AG04449 (cell line): Measurements from ENCODE around the gene ACP4.

Experiments
- CTCF ChIA-PET: fragments of 350-600 bp; formaldehyde crosslinking; extraction: SDS; loops from one replicate; lab custom pipeline; 2021; ENCODE audit warnings: antibody characterized with exemption; lab: Yijun Ruan, JAX
- POLR2A ChIA-PET: fragments of 400-600, 350-600 bp; formaldehyde crosslinking; extraction: SDS; loops from one replicate; lab custom pipeline; 2020; ENCODE audit warnings: antibody characterized with exemption, inconsistent platforms; lab: Yijun Ruan, JAX
- DNase-seq: peaks from one replicate; pipeline ENCODE4 v3.0.0-alpha.2; 2010; ENCODE audit warnings: low read depth, low spot score
- H3K4me3 ChIP-seq: 2 replicates; pipeline ENCODE4 v1.5.1; 2011; ENCODE audit warnings: low read depth, mild to moderate bottlenecking, control low read depth, low read length
- TF ChIP-seq, protein P1 (sequence below): IDR thresholded peaks from one replicate; pipeline ENCODE4 v1.5.1; 2011; ENCODE audit warnings: mild to moderate bottlenecking, moderate library complexity, low read length, control low read depth, inconsistent platforms; ENCODE audit not compliant: insufficient read depth; ENCODE audit errors: missing control alignments

The ACP4 gene

DNA sequence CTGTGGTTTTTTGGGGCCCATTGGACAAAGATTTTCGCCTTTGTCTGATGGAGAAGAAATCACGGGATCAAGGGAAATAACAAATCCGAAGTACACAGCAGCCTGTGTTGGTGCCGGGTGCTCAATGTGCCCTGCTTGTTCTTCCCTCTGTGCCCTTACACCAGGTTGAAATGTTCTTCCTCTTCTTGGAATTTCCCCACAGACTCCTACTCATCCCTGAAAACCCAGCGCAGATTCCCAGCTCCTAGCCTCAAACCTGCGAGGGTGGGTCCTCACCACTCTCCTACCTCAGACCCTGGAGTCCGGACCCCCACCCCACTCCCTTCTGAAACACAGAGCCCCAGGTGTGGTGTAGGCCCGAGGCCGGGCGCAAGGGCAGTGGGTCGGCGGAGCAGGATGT lies 4.9 kb upstream of the ACP4 start:
- POLR2A ChIA-PET: no interaction called here
- no peak for DNase-seq
- no peak overlapping the region for H3K4me3 ChIP-seq
- TF ChIP-seq, protein P1, sequence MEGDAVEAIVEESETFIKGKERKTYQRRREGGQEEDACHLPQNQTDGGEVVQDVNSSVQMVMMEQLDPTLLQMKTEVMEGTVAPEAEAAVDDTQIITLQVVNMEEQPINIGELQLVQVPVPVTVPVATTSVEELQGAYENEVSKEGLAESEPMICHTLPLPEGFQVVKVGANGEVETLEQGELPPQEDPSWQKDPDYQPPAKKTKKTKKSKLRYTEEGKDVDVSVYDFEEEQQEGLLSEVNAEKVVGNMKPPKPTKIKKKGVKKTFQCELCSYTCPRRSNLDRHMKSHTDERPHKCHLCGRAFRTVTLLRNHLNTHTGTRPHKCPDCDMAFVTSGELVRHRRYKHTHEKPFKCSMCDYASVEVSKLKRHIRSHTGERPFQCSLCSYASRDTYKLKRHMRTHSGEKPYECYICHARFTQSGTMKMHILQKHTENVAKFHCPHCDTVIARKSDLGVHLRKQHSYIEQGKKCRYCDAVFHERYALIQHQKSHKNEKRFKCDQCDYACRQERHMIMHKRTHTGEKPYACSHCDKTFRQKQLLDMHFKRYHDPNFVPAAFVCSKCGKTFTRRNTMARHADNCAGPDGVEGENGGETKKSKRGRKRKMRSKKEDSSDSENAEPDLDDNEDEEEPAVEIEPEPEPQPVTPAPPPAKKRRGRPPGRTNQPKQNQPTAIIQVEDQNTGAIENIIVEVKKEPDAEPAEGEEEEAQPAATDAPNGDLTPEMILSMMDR: no peak
- CTCF ChIA-PET: interaction anchor here (0.8 to 9.9 kb wide), 7 partner anchors 10 to 428 kb away, joined by 3 to 148 read pairs (median 23); no protein-coding TSS in a partner anchor

DNA sequence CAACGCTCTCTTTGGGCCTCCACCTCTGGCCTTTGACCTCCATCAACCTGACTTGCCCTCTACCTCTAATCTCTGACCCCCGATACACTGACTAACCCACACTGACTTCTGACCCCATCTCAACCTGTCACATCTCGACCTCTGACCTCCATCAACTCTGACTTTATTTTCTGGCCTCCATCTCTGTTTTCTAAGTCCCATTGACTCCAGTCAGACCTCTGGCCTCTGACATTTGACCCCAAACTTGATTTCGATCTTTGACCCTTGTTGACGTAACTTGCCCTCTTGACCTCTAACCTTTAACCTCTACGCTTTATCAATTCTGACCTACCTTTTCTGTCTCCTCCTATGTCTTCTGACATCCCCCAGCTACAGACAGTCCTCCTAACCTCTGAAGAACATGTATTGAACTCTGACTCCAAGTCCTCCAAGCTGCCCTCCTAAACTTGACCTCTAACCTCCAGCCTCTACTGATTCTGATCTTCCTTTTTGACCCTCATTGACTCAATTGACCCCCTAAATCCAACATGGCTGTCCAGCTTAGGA lies 780 bp downstream of the ACP4 start:
- no peak overlapping the region for H3K4me3 ChIP-seq
- CTCF ChIA-PET: interaction anchor here (1.0 to 2.5 kb wide), 4 partner anchors 85 to 131 kb away, joined by 3 to 7 read pairs (median 4); no protein-coding TSS in a partner anchor
- POLR2A ChIA-PET: interaction anchor here (1.5 kb wide), 1 partner anchor 13 kb away, joined by 4 read pairs; no protein-coding TSS in a partner anchor

DNA sequence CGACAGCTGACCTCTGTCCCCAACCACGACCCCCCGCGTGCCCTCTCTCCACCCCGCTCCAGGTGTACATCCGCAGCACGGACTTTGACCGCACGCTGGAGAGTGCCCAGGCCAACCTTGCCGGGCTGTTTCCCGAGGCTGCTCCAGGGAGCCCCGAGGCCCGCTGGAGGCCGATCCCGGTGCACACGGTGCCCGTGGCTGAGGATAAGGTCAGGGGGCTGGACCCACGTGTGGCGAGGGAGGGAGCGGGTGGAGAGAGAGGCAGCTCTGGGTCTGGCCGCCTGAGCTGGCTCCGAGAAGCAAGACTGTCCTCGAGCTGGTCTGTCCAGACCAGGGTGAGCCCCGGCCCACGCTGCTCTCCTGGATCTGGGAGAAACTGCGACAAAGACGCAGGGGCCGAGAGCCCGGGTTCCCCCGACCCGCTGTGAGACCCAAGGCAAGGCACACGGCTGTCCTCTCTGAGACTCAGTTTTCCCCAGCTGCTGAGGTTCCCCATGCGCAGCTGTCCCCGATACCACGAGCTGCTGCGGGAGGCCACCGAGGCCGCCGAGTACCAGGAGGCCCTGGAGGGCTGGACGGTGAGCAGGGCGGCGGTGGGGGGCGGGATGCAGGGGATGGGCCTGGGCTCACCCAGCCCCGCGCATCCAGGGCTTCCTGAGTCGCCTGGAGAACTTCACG lies 1.5 kb downstream of the ACP4 start:
- DNase-seq: no peak
- TF ChIP-seq, protein P1: no peak
- H3K4me3 ChIP-seq: no peak overlapping the region
- ChIA-PET CTCF (interaction anchor here (1.0 to 2.5 kb wide), 4 partner anchors 67 to 130 kb away, joined by 3 to 7 read pairs (median 4); no protein-coding TSS in a partner anchor), POLR2A (interaction anchor here (0.8 to 1.5 kb wide), 2 partner anchors 10 to 12 kb away, joined by 3 to 4 read pairs; no protein-coding TSS in a partner anchor)

More for the DNA sequence above, 780 bp downstream of the ACP4 start:
- no peak for DNase-seq
- TF ChIP-seq, protein P1: no peak

DNA sequence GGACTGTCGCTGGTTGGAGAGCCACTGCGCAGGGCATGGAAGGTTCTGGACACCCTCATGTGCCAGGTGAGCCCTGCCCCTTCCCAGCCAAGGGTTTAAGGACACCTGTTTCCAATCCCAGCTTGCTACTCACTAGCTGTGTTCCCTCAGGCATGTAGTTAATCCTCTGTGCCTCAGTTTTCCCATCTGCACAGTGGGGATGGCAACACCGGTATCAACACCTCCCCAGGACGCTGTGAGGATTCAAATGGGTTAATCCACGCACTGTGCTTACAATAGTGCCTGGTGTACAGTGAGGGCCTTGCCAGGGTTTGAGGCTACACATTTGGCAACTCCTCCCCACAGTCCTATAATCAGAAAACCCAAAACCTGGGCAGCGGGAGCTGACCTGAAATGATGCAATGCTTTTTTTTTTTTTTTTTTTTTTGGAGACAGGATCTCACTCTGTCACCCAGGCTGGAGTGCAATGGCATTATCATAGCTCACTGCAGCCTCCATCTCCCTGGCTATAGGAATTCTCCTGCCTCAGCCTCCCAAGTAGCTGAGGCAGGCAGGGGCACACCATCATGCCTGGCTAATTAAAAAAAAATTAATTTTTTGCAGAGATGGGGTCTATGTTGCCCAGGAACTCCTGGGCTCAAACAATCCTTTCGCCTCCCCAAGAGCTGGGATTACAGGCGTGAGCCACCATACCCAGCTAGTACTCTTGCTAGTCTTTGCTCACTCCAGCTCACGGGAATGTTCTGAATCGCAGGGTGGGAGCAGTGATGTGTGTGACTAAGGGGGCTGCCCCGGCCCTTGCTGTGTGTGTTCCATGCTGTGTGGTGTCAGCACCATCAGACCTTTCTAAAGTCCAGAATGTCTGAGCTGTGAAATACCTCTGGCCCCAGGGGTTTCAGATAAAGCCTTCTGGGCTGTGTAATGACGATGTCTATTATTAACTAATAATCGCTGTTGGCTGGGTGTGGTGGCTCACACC lies 2.3 kb downstream of the ACP4 start:
- TF ChIP-seq, protein P1: no peak
- DNase-seq: no peak
- ChIA-PET POLR2A (interaction anchor here (0.6 to 1.5 kb wide), 3 partner anchors 9 to 12 kb away, joined by 3 to 4 read pairs (median 3); no protein-coding TSS in a partner anchor), CTCF (interaction anchor here (1.0 to 5.9 kb wide), 6 partner anchors 10 to 255 kb away, joined by 3 to 31 read pairs (median 4); no protein-coding TSS in a partner anchor)
- H3K4me3 ChIP-seq: no peak overlapping the region

DNA sequence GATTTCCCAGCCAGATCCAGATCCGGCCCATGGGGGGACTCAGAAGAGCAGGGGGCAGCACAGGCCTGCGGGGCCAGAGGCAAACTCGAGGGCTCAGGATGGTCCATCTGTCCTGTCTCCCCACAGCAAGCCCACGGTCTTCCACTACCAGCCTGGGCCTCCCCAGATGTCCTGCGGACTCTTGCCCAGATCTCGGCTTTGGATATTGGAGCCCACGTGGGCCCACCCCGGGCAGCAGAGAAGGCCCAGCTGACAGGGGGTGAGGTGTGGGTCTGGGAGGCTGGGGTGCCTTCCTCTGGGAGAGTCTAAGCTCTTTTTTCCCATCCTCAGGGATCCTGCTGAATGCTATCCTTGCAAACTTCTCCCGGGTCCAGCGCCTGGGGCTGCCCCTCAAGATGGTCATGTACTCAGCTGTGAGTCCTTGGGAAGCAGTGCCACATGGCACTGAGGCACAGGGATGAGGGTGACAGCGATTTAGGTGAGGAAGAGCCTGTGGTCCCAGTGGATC lies 3.4 kb downstream of the ACP4 start:
- ChIA-PET CTCF (interaction anchor here (1.0 to 5.9 kb wide), 4 partner anchors 11 to 128 kb away, joined by 3 to 31 read pairs (median 6); no protein-coding TSS in a partner anchor), POLR2A (interaction anchor here (0.6 to 3.6 kb wide), 2 partner anchors 11 kb away, joined by 3 to 20 read pairs; no protein-coding TSS in a partner anchor)
- no peak for DNase-seq
- no peak overlapping the region for H3K4me3 ChIP-seq
- TF ChIP-seq, protein P1: no peak
